ENCODE results near the gene PHLDA3. TPM values are rescaled to one million over a fixed set of nuclear protein-coding genes. Genes with fewer than 3 reads are reported as not detected.

PHLDA3 gene
- total RNA-seq, 1 donor from 2014 or later, result 18.5 TPM

GRCh38 chr1:201426479-201427310 is 42.3 kb downstream of the PHLDA3 start:
- TF ChIP-seq CTCF (IDR thresholded peaks at IDR 0.05; ENCODE audit: partially characterized antibody, unreplicated experiment), result no peak
- H3K36me3 Mint-ChIP-seq (ENCODE audit: unreplicated experiment), result no peaks in the 10 kb centered on the region
- peaks cover 5% of the 10 kb centered on the region for H3K27me3 Mint-ChIP-seq (ENCODE audit: unreplicated experiment)
- H3K4me1 Mint-ChIP-seq (ENCODE audit: low read depth, unreplicated experiment), result peaks cover 28% of the 10 kb centered on the region
- H3K9me3 Mint-ChIP-seq (ENCODE audit: unreplicated experiment), result peaks cover 9% of the 10 kb centered on the region
- peak; percentile 41 for DNase-seq
- no peak overlapping the region for H3K4me3 Mint-ChIP-seq (ENCODE audit: unreplicated experiment)
- peak overlapping the region; percentile 88 for H3K27ac Mint-ChIP-seq (ENCODE audit: unreplicated experiment)

- no peak for TF ChIP-seq CTCF (IDR thresholded peaks at IDR 0.05; ENCODE audit: partially characterized antibody, unreplicated experiment)
- H3K9me3 Mint-ChIP-seq (ENCODE audit: unreplicated experiment), result peaks cover 8% of the 10 kb centered on the region
- DNase-seq, result no peak
- peaks cover 8% of the 10 kb centered on the region for H3K27me3 Mint-ChIP-seq (ENCODE audit: unreplicated experiment)
- H3K27ac Mint-ChIP-seq (ENCODE audit: unreplicated experiment), result no peak overlapping the region
- no peak overlapping the region for H3K4me3 Mint-ChIP-seq (ENCODE audit: unreplicated experiment)
- H3K36me3 Mint-ChIP-seq (ENCODE audit: unreplicated experiment), result no peaks in the 10 kb centered on the region
- H3K4me1 Mint-ChIP-seq (ENCODE audit: low read depth, unreplicated experiment), result peaks cover 32% of the 10 kb centered on the region
These were observed 44.8 kb downstream of the PHLDA3 start for GRCh38 chr1:201424146-201424545.

GRCh38 chr1:201423655-201424054 is 45.3 kb downstream of the PHLDA3 start:
- peaks cover 8% of the 10 kb centered on the region for H3K9me3 Mint-ChIP-seq (ENCODE audit: unreplicated experiment)
- H3K27me3 Mint-ChIP-seq (ENCODE audit: unreplicated experiment), result peaks cover 10% of the 10 kb centered on the region
- no peak overlapping the region for H3K4me3 Mint-ChIP-seq (ENCODE audit: unreplicated experiment)
- no peak for DNase-seq
- no peak overlapping the region for H3K27ac Mint-ChIP-seq (ENCODE audit: unreplicated experiment)
- H3K4me1 Mint-ChIP-seq (ENCODE audit: low read depth, unreplicated experiment), result peaks cover 28% of the 10 kb centered on the region
- no peak for TF ChIP-seq CTCF (IDR thresholded peaks at IDR 0.05; ENCODE audit: partially characterized antibody, unreplicated experiment)
- H3K36me3 Mint-ChIP-seq (ENCODE audit: unreplicated experiment), result no peaks in the 10 kb centered on the region

GRCh38 chr1:201422436-201423030 is 46.5 kb downstream of the PHLDA3 start:
- H3K9me3 Mint-ChIP-seq (ENCODE audit: unreplicated experiment), result peaks cover 8% of the 10 kb centered on the region
- TF ChIP-seq CTCF (IDR thresholded peaks at IDR 0.05; ENCODE audit: partially characterized antibody, unreplicated experiment), result no peak
- no peak for DNase-seq
- peaks cover 9% of the 10 kb centered on the region for H3K27me3 Mint-ChIP-seq (ENCODE audit: unreplicated experiment)
- no peak overlapping the region for H3K27ac Mint-ChIP-seq (ENCODE audit: unreplicated experiment)
- H3K36me3 Mint-ChIP-seq (ENCODE audit: unreplicated experiment), result no peaks in the 10 kb centered on the region
- H3K4me3 Mint-ChIP-seq (ENCODE audit: unreplicated experiment), result no peak overlapping the region
- H3K4me1 Mint-ChIP-seq (ENCODE audit: low read depth, unreplicated experiment), result peaks cover 28% of the 10 kb centered on the region

- no peak for DNase-seq
- peaks cover 28% of the 10 kb centered on the region for H3K4me1 Mint-ChIP-seq (ENCODE audit: low read depth, unreplicated experiment)
- H3K4me3 Mint-ChIP-seq (ENCODE audit: unreplicated experiment), result no peak overlapping the region
- no peaks in the 10 kb centered on the region for H3K36me3 Mint-ChIP-seq (ENCODE audit: unreplicated experiment)
- peaks cover 8% of the 10 kb centered on the region for H3K9me3 Mint-ChIP-seq (ENCODE audit: unreplicated experiment)
- no peak for TF ChIP-seq CTCF (IDR thresholded peaks at IDR 0.05; ENCODE audit: partially characterized antibody, unreplicated experiment)
- peaks cover 9% of the 10 kb centered on the region for H3K27me3 Mint-ChIP-seq (ENCODE audit: unreplicated experiment)
- no peak overlapping the region for H3K27ac Mint-ChIP-seq (ENCODE audit: unreplicated experiment)
These were observed 47.0 kb downstream of the PHLDA3 start for GRCh38 chr1:201422026-201422425.

All from glutamatergic neuron (in vitro differentiated cells).